ENCODE measurements around the gene KRT222.

The KRT222 gene

GRCh38 chr17:40651939-40652338 is 13.0 kb downstream of the KRT222 start:
- DNase-seq = no peak

- DNase-seq = no peak
Observed at GRCh38 chr17:40648384-40648968, 16.5 kb downstream of the KRT222 start.

GRCh38 chr17:40647624-40648383 is 17.2 kb downstream of the KRT222 start, which contains the start of gene SMARCE1:
Gene SMARCE1 (minus strand): TSS chr17:40647818. CDS start chr17:40645802, 2,016 bp downstream.
- peak; percentile 67 for DNase-seq

GRCh38 chr17:40646791-40647623 is 18.0 kb downstream of the KRT222 start:
- no peak for DNase-seq

GRCh38 chr17:40645943-40646342 is 19.0 kb downstream of the KRT222 start:
- no peak for DNase-seq

GRCh38 chr17:40645291-40645690 is 19.7 kb downstream of the KRT222 start:
- no peak for DNase-seq

GRCh38 chr17:40637931-40638330 is 27.0 kb downstream of the KRT222 start:
- no peak for DNase-seq

GRCh38 chr17:40633871-40634270 is 31.1 kb downstream of the KRT222 start:
- no peak for DNase-seq

GRCh38 chr17:40632216-40632615 is 32.8 kb downstream of the KRT222 start:
- no peak for DNase-seq

GRCh38 chr17:40629842-40630241 is 35.1 kb downstream of the KRT222 start:
- no peak for DNase-seq

- no peak for DNase-seq
Observed at GRCh38 chr17:40625311-40625710, 39.7 kb downstream of the KRT222 start.

- DNase-seq = no peak
Observed at GRCh38 chr17:40623419-40624210, 41.4 kb downstream of the KRT222 start.

GRCh38 chr17:40622509-40622928 is 42.5 kb downstream of the KRT222 start:
- DNase-seq = no peak

GRCh38 chr17:40621578-40621977 is 43.4 kb downstream of the KRT222 start:
- DNase-seq = no peak

- no peak for DNase-seq
Observed at GRCh38 chr17:40621019-40621418, 44.0 kb downstream of the KRT222 start.

GRCh38 chr17:40618754-40619625 is 46.0 kb downstream of the KRT222 start:
- DNase-seq = no peak

GRCh38 chr17:40617678-40618240 is 47.2 kb downstream of the KRT222 start:
- no peak for DNase-seq

GRCh38 chr17:40616592-40616991 is 48.4 kb downstream of the KRT222 start:
- no peak for DNase-seq

- no peak for DNase-seq
Observed at GRCh38 chr17:40615841-40616476, 49.0 kb downstream of the KRT222 start.

- peak; percentile 48 for DNase-seq
Observed at GRCh38 chr17:40615068-40615840, 49.7 kb downstream of the KRT222 start.

All from activated CD4-positive, alpha-beta T cell treated with anti-CD3 and anti-CD28 coated beads, Interleukin-2, amount 50 U/mL, for 1 hour (primary cell).